Activated CD4-positive, alpha-beta T cell treated with anti-CD3 and anti-CD28 coated beads for 36 hours (primary cell): Measurements from ENCODE around the gene POLDIP3. TPM values are rescaled to one million over a fixed set of nuclear protein-coding genes. Genes with fewer than 3 reads are reported as not detected.
"Not testable (repeated sequence)": the region's sequence is repeated elsewhere in the genome, so short reads cannot be mapped to it uniquely, and the experiment has no call there.

Experiments
- ATAC-seq: fragments of 200-7000 bp; cut with Tn5 transposase; one replicate; pipeline ENCODE4 v1.10.0; 2021; ENCODE audit warnings: mild to moderate bottlenecking, moderate library complexity
- CTCF ChIA-PET: fragments of 350-600 bp; sonication (Branson Sonifier 250); formaldehyde crosslinking; loops from one replicate; lab custom pipeline; 2021; ENCODE audit warnings: antibody characterized with exemption; lab: Charles Lee
- POLR2A ChIA-PET: fragments of 350-600 bp; sonication (Branson Sonifier 250); formaldehyde crosslinking; loops from one replicate; lab custom pipeline; 2021; ENCODE audit warnings: antibody characterized with exemption, inconsistent platforms; lab: Charles Lee
- DNase-seq: peaks from one replicate; pipeline ENCODE4 v3.0.0-alpha.2; 2020
- H3K27ac Mint-ChIP-seq: one replicate; pipeline ENCODE4 v1.8.0; 2021; ENCODE audit warnings: mixed read lengths
- H3K27me3 Mint-ChIP-seq: one replicate; pipeline ENCODE4 v1.8.0; 2021; ENCODE audit warnings: mixed read lengths
- H3K36me3 Mint-ChIP-seq: one replicate; pipeline ENCODE4 v1.8.0; 2021; ENCODE audit warnings: low read depth, mixed read lengths
- H3K4me1 Mint-ChIP-seq: one replicate; pipeline ENCODE4 v1.8.0; 2021; ENCODE audit warnings: mixed read lengths
- H3K4me3 Mint-ChIP-seq: one replicate; pipeline ENCODE4 v1.8.0; 2021; ENCODE audit warnings: mild to moderate bottlenecking, moderate library complexity, mixed read lengths
- H3K9me3 Mint-ChIP-seq: one replicate; pipeline ENCODE4 v1.8.0; 2021; ENCODE audit warnings: low read depth, mixed read lengths
- intact Hi-C, 2 experiments: fragments of 100-400 bp; cut with DNase I in 1 of 2; cut with micrococcal nuclease in 1 of 2; formaldehyde crosslinking; loops; one replicate each; pipeline versions ENCODE4 v1.14.2 to v1.15.1; 2022 to 2024; cut with DNase I, micrococcal nuclease
- total RNA-seq, 2 experiments: library from RNA; stranded (reverse); gene quantifications; one replicate each; pipeline ENCODE4 v1.2.3, GENCODE V29; 2021

Gene POLDIP3
- total RNA-seq, 2 experiments from 2014 or later, result 77.6 to 88.6 TPM

GRCh38 chr22:42608136-42608822 lies 6.4 kb downstream of the POLDIP3 start:
- no peaks in the 10 kb centered on the region for H3K9me3 Mint-ChIP-seq
- intact Hi-C loops, result no loop called here
- CTCF ChIA-PET, result interaction anchor here (0.6 to 0.9 kb wide), 3 partner anchors 13 to 417 kb away, joined by 3 to 5 read pairs (median 3); no protein-coding TSS in a partner anchor
- H3K4me1 Mint-ChIP-seq, result peaks cover 66% of the 10 kb centered on the region
- no peak for ATAC-seq
- peaks cover 37% of the 10 kb centered on the region for H3K36me3 Mint-ChIP-seq
- peak overlapping the region; percentile 69 for H3K27ac Mint-ChIP-seq
- H3K27me3 Mint-ChIP-seq, result no peaks in the 10 kb centered on the region
- H3K4me3 Mint-ChIP-seq, result no peak overlapping the region
- POLR2A ChIA-PET, result interaction anchor here (0.6 kb wide), 1 partner anchor 27 kb away, joined by 3 read pairs; no protein-coding TSS in a partner anchor
- no peak for DNase-seq

- H3K27ac Mint-ChIP-seq, CTCF ChIA-PET, POLR2A ChIA-PET, H3K4me3 Mint-ChIP-seq, H3K9me3 Mint-ChIP-seq, intact Hi-C loops, DNase-seq, ATAC-seq, H3K27me3 Mint-ChIP-seq: not testable (repeated sequence)
- Mint-ChIP-seq H3K4me1 (peaks cover 61% of the 10 kb centered on the region), H3K36me3 (peaks cover 34% of the 10 kb centered on the region)
Observed at GRCh38 chr22:42607641-42608040, 7.0 kb downstream of the POLDIP3 start.

- POLR2A ChIA-PET, result no interaction called here
- no peak overlapping the region for H3K27ac Mint-ChIP-seq
Observed at GRCh38 chr22:42604403-42604802, 10.3 kb downstream of the POLDIP3 start.

DNA sequence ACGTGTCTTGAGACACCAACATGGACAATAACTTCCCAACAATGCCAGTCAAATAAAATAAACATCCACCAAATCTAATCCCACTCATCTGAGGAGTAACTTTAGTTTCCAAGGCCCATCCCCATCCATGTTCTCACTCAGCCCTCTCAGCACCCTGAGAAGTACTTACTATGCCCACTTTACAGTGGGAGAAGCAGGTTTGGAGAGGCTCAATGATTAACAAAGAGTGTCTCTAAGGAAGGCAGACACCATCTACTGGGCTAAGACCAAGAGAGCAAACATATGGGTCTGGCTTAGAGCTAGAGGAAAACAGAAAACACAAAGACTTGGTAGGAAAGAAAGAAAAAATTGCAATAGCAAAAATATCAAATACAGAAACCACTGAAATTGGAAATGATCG lies 11.3 kb downstream of the POLDIP3 start:
- no peak overlapping the region for H3K4me3 Mint-ChIP-seq
- no peaks in the 10 kb centered on the region for H3K27me3 Mint-ChIP-seq
- peaks cover 37% of the 10 kb centered on the region for H3K36me3 Mint-ChIP-seq
- ChIA-PET CTCF (no interaction called here), POLR2A (no interaction called here)
- DNase-seq, result no peak
- H3K27ac Mint-ChIP-seq, result peak overlapping the region; percentile 12
- ATAC-seq, result no peak
- H3K9me3 Mint-ChIP-seq, result no peaks in the 10 kb centered on the region
- intact Hi-C loops, result no loop called here
- H3K4me1 Mint-ChIP-seq, result peaks cover 24% of the 10 kb centered on the region

More at GRCh38 chr22:42604403-42604802, 10.3 kb downstream of the POLDIP3 start:
- intact Hi-C loops, result no loop called here
- no peak for ATAC-seq
- Mint-ChIP-seq H3K27me3 (no peaks in the 10 kb centered on the region), H3K4me1 (peaks cover 33% of the 10 kb centered on the region), H3K36me3 (peaks cover 32% of the 10 kb centered on the region), H3K4me3 (no peak overlapping the region), H3K9me3 (no peaks in the 10 kb centered on the region)
- DNase-seq, result no peak
- CTCF ChIA-PET, result no interaction called here

- Mint-ChIP-seq H3K4me1 (peaks cover 21% of the 10 kb centered on the region), H3K36me3 (peaks cover 40% of the 10 kb centered on the region), H3K9me3 (no peaks in the 10 kb centered on the region), H3K27ac (peak overlapping the region; percentile 16), H3K27me3 (no peaks in the 10 kb centered on the region), H3K4me3 (no peak overlapping the region)
- intact Hi-C loops, result no loop called here
- no peak for ATAC-seq
- CTCF ChIA-PET, result interaction anchor here (0.6 to 0.7 kb wide), 2 partner anchors 26 to 219 kb away, joined by 3 read pairs; no protein-coding TSS in a partner anchor
- DNase-seq, result no peak
- POLR2A ChIA-PET, result no interaction called here
Observed at GRCh38 chr22:42602470-42602869, 12.2 kb downstream of the POLDIP3 start.

GRCh38 chr22:42601879-42602465 lies 12.7 kb downstream of the POLDIP3 start:
- peaks cover 21% of the 10 kb centered on the region for H3K4me1 Mint-ChIP-seq

DNA sequence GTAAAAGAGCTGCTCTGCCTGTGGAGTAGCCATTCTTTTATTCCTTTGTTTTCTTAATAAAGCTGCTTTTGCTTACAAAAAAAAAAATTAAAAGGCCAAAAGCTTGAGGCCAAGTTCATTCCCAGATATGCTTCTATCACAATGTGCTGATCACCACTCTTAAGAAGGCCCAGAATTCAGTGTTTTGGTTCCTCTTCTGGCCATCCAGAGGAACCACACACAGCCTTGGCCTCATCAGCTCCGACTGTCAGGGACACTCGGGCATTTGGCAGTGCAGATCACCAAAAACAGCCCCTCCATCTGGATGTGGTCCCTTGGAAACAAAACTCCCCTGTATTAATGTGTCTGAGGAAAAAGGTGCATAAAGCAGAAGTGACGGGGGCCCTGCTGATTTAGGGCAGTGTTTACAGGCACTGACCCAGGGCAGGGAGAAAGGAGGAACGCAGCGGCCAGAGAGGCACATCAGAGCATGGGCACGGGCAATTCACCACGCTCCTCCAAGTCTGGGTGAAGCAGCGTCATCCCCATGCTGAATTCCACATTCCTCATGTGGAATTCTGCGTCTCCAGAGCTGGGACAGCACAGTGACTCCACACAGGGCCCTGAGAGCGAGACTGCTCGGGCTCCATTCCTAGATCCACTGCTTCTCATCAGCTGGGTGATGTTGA lies 17.7 kb downstream of the POLDIP3 start:
- ChIA-PET CTCF (interaction anchor here (1.2 kb wide), 1 partner anchor 14 kb away, joined by 6 read pairs; no protein-coding TSS in a partner anchor), POLR2A (interaction anchor here (0.6 to 0.7 kb wide), 2 partner anchors 9 to 18 kb away, joined by 3 read pairs; partner anchors contain the start of gene POLDIP3)

More at GRCh38 chr22:42601879-42602465, 12.7 kb downstream of the POLDIP3 start:
- H3K4me3 Mint-ChIP-seq, result no peak overlapping the region
- no peaks in the 10 kb centered on the region for H3K27me3 Mint-ChIP-seq
- intact Hi-C loops, result no loop called here
- no peak for DNase-seq
- ATAC-seq, result no peak
- no peaks in the 10 kb centered on the region for H3K9me3 Mint-ChIP-seq
- ChIA-PET POLR2A (no interaction called here), CTCF (interaction anchor here (0.6 to 0.8 kb wide), 2 partner anchors 17 to 219 kb away, joined by 3 read pairs; no protein-coding TSS in a partner anchor)
- peaks cover 45% of the 10 kb centered on the region for H3K36me3 Mint-ChIP-seq
- H3K27ac Mint-ChIP-seq, result no peak overlapping the region

GRCh38 chr22:42596336-42596735 lies 18.3 kb downstream of the POLDIP3 start:
- Mint-ChIP-seq H3K9me3 (no peaks in the 10 kb centered on the region), H3K4me1 (no peaks in the 10 kb centered on the region), H3K27ac (no peak overlapping the region), H3K36me3 (peaks cover 61% of the 10 kb centered on the region), H3K27me3 (no peaks in the 10 kb centered on the region), H3K4me3 (no peak overlapping the region)
- CTCF ChIA-PET, result interaction anchor here (1.2 kb wide), 1 partner anchor 14 kb away, joined by 6 read pairs; no protein-coding TSS in a partner anchor
- DNase-seq (no peak), ATAC-seq (no peak)
- intact Hi-C loops, result no loop called here
- POLR2A ChIA-PET, result no interaction called here

More for the DNA sequence above, 17.7 kb downstream of the POLDIP3 start:
- intact Hi-C loops, result no loop called here
- no peak for ATAC-seq
- Mint-ChIP-seq H3K27ac (no peak overlapping the region), H3K4me3 (no peak overlapping the region), H3K9me3 (no peaks in the 10 kb centered on the region), H3K36me3 (peaks cover 65% of the 10 kb centered on the region), H3K4me1 (peaks cover 2% of the 10 kb centered on the region), H3K27me3 (no peaks in the 10 kb centered on the region)
- DNase-seq, result no peak

DNA sequence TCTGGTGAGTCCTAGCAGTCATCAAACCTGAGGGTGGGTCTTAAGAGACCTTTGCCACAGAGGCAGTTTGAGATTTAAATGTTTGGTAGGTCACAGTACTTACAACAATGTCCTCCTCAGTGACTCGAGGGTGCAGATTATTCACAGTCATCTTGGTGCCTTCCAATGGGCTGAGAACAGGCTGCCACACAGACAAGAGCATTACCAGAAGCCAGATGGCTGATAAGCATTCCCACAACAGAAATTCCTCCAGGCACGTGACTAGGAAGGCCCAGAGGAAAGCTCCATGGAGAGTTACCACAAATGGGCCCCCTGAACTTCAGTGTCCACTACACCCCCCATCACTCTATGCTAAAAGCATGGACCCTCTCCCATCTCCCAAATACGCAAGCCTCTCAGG lies 19.2 kb downstream of the POLDIP3 start:
- POLR2A ChIA-PET, result no interaction called here

DNA sequence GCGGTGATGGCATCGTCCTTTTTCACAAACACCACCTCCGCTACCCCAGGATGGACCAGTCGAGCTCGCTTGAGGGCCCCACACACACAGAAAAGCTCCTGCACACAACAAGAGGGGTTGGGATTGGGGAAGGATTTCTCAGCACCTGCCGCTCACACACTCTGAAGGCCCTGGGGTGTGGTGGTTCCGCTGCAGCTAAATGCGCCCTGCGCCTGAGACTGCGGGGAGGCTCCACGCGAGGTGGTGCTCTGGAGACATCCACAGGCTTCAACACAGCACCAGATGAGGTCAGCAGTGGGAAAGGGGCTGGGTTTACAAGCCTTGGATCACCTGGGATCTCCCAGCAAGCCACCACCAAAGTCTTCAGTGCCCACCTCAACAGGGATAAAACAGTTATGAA lies 22.7 kb downstream of the POLDIP3 start:
- DNase-seq, result no peak
- intact Hi-C loops, result no loop called here
- no peak for ATAC-seq
- Mint-ChIP-seq H3K4me3 (no peak overlapping the region), H3K36me3 (peaks cover 48% of the 10 kb centered on the region), H3K27me3 (no peaks in the 10 kb centered on the region), H3K27ac (no peak overlapping the region), H3K9me3 (no peaks in the 10 kb centered on the region), H3K4me1 (no peaks in the 10 kb centered on the region)
- ChIA-PET CTCF (no interaction called here), POLR2A (no interaction called here)

More for the DNA sequence above, 19.2 kb downstream of the POLDIP3 start:
- no peaks in the 10 kb centered on the region for H3K27me3 Mint-ChIP-seq
- H3K36me3 Mint-ChIP-seq, result peaks cover 60% of the 10 kb centered on the region
- H3K9me3 Mint-ChIP-seq, result no peaks in the 10 kb centered on the region
- intact Hi-C loops, result no loop called here
- peak overlapping the region; percentile 3 for H3K27ac Mint-ChIP-seq
- DNase-seq (no peak), ATAC-seq (no peak)
- no peak overlapping the region for H3K4me3 Mint-ChIP-seq
- CTCF ChIA-PET, result no interaction called here
- H3K4me1 Mint-ChIP-seq, result no peaks in the 10 kb centered on the region

- no peak for ATAC-seq
- no peaks in the 10 kb centered on the region for H3K27me3 Mint-ChIP-seq
- H3K36me3 Mint-ChIP-seq, result peaks cover 47% of the 10 kb centered on the region
- H3K4me3 Mint-ChIP-seq, result no peak overlapping the region
- no peak overlapping the region for H3K27ac Mint-ChIP-seq
- no peaks in the 10 kb centered on the region for H3K9me3 Mint-ChIP-seq
- DNase-seq, result no peak
- POLR2A ChIA-PET, result no interaction called here
- H3K4me1 Mint-ChIP-seq, result no peaks in the 10 kb centered on the region
- CTCF ChIA-PET, result no interaction called here
- intact Hi-C loops, result no loop called here
Observed at GRCh38 chr22:42587588-42588175, 27.0 kb downstream of the POLDIP3 start.
